ENCODE measurements around the gene SLPI.
A peak's percentile ranks its signal among the peaks of the same experiment; 100 is the strongest.

SLPI gene

GRCh38 chr20:45230631-45231030, 23.7 kb downstream of the SLPI start:
- Histone ChIP-seq H3K79me1 (ENCODE audit: low read depth, low read length) (no peaks in the 10 kb centered on the region), H3K4me2 (ENCODE audit: insufficient read depth, low read length, poor library complexity, severe bottlenecking) (no peak overlapping the region), H3K14ac (ENCODE audit: low read length) (no peak overlapping the region), H3K36me3 (replicated peaks in 1 of 2; ENCODE audit: control insufficient read depth in 2 of 2, insufficient read depth in 2 of 2, low read length in 2 of 2) (no peaks in the 10 kb centered on the region), H3K9me3 (replicated peaks in 1 of 2; ENCODE audit: control insufficient read depth in 2 of 2, insufficient read depth in 1 of 2, low read depth in 1 of 2, low read length in 2 of 2) (peaks cover 0 to 2% of the 10 kb centered on the region in 2 donors), H4K8ac (ENCODE audit: low read depth, low read length) (no peak overlapping the region), H2AK5ac (ENCODE audit: low read depth, low read length) (no peak overlapping the region), H3K27ac (replicated peaks; ENCODE audit: low read length) (no peak overlapping the region), H3K9ac (ENCODE audit: low read depth, low read length, poor library complexity) (no peak overlapping the region), H4K91ac (ENCODE audit: low read depth, low read length, poor library complexity) (no peak overlapping the region), H3K23ac (ENCODE audit: low read depth, low read length, poor library complexity) (no peak overlapping the region), H2BK120ac (ENCODE audit: low read depth, low read length) (no peak overlapping the region), H3K4ac (ENCODE audit: low read length) (no peak overlapping the region), H3K4me3 (ENCODE audit: low read length in 2 of 2) (no peak overlapping the region), H3K4me1 (ENCODE audit: control insufficient read depth in 2 of 2, insufficient read depth in 1 of 2, low read depth in 1 of 2, low read length in 2 of 2) (no peaks in the 10 kb centered on the region), H2AFZ (ENCODE audit: low read length) (peak overlapping the region; percentile 22), H2BK12ac (ENCODE audit: low read length) (no peak overlapping the region), H3K18ac (ENCODE audit: low read length) (no peak overlapping the region), H2BK5ac (ENCODE audit: low read length) (no peak overlapping the region), H2BK15ac (ENCODE audit: low read length) (no peak overlapping the region), H3K27me3 (ENCODE audit: control insufficient read depth in 3 of 3, insufficient read depth in 3 of 3, low read depth in 1 of 3, low read length in 3 of 3) (peaks cover 0 to 11% (median 0%) of the 10 kb centered on the region in 3 experiments)
- no CpG with 5 or more reads among the region's 9 CpGs for WGBS, 2 donors (ENCODE audit: extremely low coverage in 2 of 2, insufficient read length in 2 of 2, insufficient replicate concordance in 1 of 2)
- no peak for DNase-seq (ENCODE audit: low spot score)

GRCh38 chr20:45229264-45230056, 24.9 kb downstream of the SLPI start:
- Histone ChIP-seq H4K8ac (ENCODE audit: low read depth, low read length) (no peak overlapping the region), H2BK12ac (ENCODE audit: low read length) (no peak overlapping the region), H4K91ac (ENCODE audit: low read depth, low read length, poor library complexity) (no peak overlapping the region), H3K9ac (ENCODE audit: low read depth, low read length, poor library complexity) (peak overlapping the region; percentile 10), H3K9me3 (replicated peaks in 1 of 2; ENCODE audit: control insufficient read depth in 2 of 2, insufficient read depth in 1 of 2, low read depth in 1 of 2, low read length in 2 of 2) (no peaks in the 10 kb centered on the region), H3K14ac (ENCODE audit: low read length) (no peak overlapping the region), H3K36me3 (replicated peaks in 1 of 2; ENCODE audit: control insufficient read depth in 2 of 2, insufficient read depth in 2 of 2, low read length in 2 of 2) (no peaks in the 10 kb centered on the region), H3K4me2 (ENCODE audit: insufficient read depth, low read length, poor library complexity, severe bottlenecking) (no peak overlapping the region), H2BK15ac (ENCODE audit: low read length) (no peak overlapping the region), H3K27ac (replicated peaks; ENCODE audit: low read length) (no peak overlapping the region), H3K4me3 (ENCODE audit: low read length in 2 of 2) (no peak overlapping the region), H3K79me1 (ENCODE audit: low read depth, low read length) (no peaks in the 10 kb centered on the region), H3K27me3 (ENCODE audit: control insufficient read depth in 3 of 3, insufficient read depth in 3 of 3, low read depth in 1 of 3, low read length in 3 of 3) (peaks cover 0 to 11% (median 0%) of the 10 kb centered on the region in 3 experiments), H3K4me1 (ENCODE audit: control insufficient read depth in 2 of 2, insufficient read depth in 1 of 2, low read depth in 1 of 2, low read length in 2 of 2) (no peaks in the 10 kb centered on the region), H3K18ac (ENCODE audit: low read length) (peak overlapping the region; percentile 59), H2AK5ac (ENCODE audit: low read depth, low read length) (no peak overlapping the region), H2BK5ac (ENCODE audit: low read length) (no peak overlapping the region), H2AFZ (ENCODE audit: low read length) (no peak overlapping the region), H2BK120ac (ENCODE audit: low read depth, low read length) (no peak overlapping the region), H3K23ac (ENCODE audit: low read depth, low read length, poor library complexity) (no peak overlapping the region), H3K4ac (ENCODE audit: low read length) (no peak overlapping the region)
- no peak for DNase-seq (ENCODE audit: low spot score)
- WGBS, 2 donors (ENCODE audit: extremely low coverage in 2 of 2, insufficient read length in 2 of 2, insufficient replicate concordance in 1 of 2), result no CpG with 5 or more reads among the region's 18 CpGs

DNA sequence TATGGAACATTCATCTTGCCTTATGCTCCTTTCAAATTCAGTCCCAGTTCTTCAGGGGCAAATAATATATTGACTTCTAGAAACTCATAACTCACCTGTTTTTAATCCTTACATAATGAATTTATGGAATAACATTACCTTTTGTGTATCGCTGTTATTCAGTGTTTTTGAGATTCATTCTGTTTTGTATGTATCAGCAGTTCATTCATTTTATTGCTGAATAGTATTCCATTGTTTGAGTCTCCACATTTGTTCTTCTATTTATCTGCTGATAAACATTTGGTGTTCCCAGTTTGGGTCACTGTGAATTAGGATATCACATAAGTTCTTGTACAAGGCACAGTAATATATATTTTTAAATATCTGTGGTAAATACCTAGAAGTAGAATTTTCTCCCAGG, 28.1 kb downstream of the SLPI start:
- H3K4me1 ChIP-seq (ENCODE audit: control insufficient read depth in 2 of 2, insufficient read depth in 1 of 2, low read depth in 1 of 2, low read length in 2 of 2), result no peaks in the 10 kb centered on the region
- no peak overlapping the region for H2AFZ ChIP-seq (ENCODE audit: low read length)
- no CpG with 5 or more reads among the region's 1 CpG for WGBS, 2 donors (ENCODE audit: extremely low coverage in 2 of 2, insufficient read length in 2 of 2, insufficient replicate concordance in 1 of 2)
- no peak for DNase-seq (ENCODE audit: low spot score)
- no peak overlapping the region for H3K9ac ChIP-seq (ENCODE audit: low read depth, low read length, poor library complexity)
- no peaks in the 10 kb centered on the region for H3K36me3 ChIP-seq (replicated peaks in 1 of 2; ENCODE audit: control insufficient read depth in 2 of 2, insufficient read depth in 2 of 2, low read length in 2 of 2)
- no peak overlapping the region for H3K23ac ChIP-seq (ENCODE audit: low read depth, low read length, poor library complexity)
- no peak overlapping the region for H4K91ac ChIP-seq (ENCODE audit: low read depth, low read length, poor library complexity)
- H2BK12ac ChIP-seq (ENCODE audit: low read length), result no peak overlapping the region
- no peak overlapping the region for H3K18ac ChIP-seq (ENCODE audit: low read length)
- no peaks in the 10 kb centered on the region for H3K9me3 ChIP-seq (replicated peaks in 1 of 2; ENCODE audit: control insufficient read depth in 2 of 2, insufficient read depth in 1 of 2, low read depth in 1 of 2, low read length in 2 of 2)
- no peak overlapping the region for H3K4me2 ChIP-seq (ENCODE audit: insufficient read depth, low read length, poor library complexity, severe bottlenecking)
- no peak overlapping the region for H4K8ac ChIP-seq (ENCODE audit: low read depth, low read length)
- no peak overlapping the region for H3K14ac ChIP-seq (ENCODE audit: low read length)
- no peak overlapping the region for H2AK5ac ChIP-seq (ENCODE audit: low read depth, low read length)
- H3K27me3 ChIP-seq (ENCODE audit: control insufficient read depth in 3 of 3, insufficient read depth in 3 of 3, low read depth in 1 of 3, low read length in 3 of 3), result peaks cover 0 to 6% (median 0%) of the 10 kb centered on the region in 3 experiments
- no peak overlapping the region for H3K4ac ChIP-seq (ENCODE audit: low read length)
- H2BK120ac ChIP-seq (ENCODE audit: low read depth, low read length), result no peak overlapping the region
- no peak overlapping the region for H2BK5ac ChIP-seq (ENCODE audit: low read length)
- no peak overlapping the region for H3K27ac ChIP-seq (replicated peaks; ENCODE audit: low read length)
- H2BK15ac ChIP-seq (ENCODE audit: low read length), result no peak overlapping the region
- no peaks in the 10 kb centered on the region for H3K79me1 ChIP-seq (ENCODE audit: low read depth, low read length)
- H3K4me3 ChIP-seq (ENCODE audit: low read length in 2 of 2), result no peak overlapping the region

DNA sequence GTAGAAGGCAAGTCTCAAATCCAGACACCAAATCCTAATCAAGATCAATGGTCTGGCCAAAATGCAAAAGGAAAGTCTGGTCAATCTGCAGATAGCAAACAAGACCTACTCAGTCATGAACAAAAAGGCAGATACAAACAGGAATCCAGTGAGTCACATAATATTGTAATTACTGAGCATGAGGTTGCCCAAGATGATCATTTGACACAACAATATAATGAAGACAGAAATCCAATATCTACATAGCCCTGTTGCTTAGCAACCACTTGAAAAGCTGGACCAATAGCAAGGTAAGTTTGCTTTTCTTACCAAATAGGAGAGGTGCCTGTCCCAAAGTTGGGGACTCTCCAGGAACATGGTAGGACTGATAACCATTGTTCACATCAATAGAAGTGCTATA, 31.2 kb downstream of the SLPI start:
- no peak overlapping the region for H4K91ac ChIP-seq (ENCODE audit: low read depth, low read length, poor library complexity)
- no peak overlapping the region for H3K4me2 ChIP-seq (ENCODE audit: insufficient read depth, low read length, poor library complexity, severe bottlenecking)
- H2BK12ac ChIP-seq (ENCODE audit: low read length), result no peak overlapping the region
- H3K14ac ChIP-seq (ENCODE audit: low read length), result no peak overlapping the region
- H2BK120ac ChIP-seq (ENCODE audit: low read depth, low read length), result no peak overlapping the region
- no peaks in the 10 kb centered on the region for H3K36me3 ChIP-seq (replicated peaks in 1 of 2; ENCODE audit: control insufficient read depth in 2 of 2, insufficient read depth in 2 of 2, low read length in 2 of 2)
- H2BK5ac ChIP-seq (ENCODE audit: low read length), result no peak overlapping the region
- no peak overlapping the region for H3K18ac ChIP-seq (ENCODE audit: low read length)
- no peak overlapping the region for H3K27ac ChIP-seq (replicated peaks; ENCODE audit: low read length)
- H3K79me1 ChIP-seq (ENCODE audit: low read depth, low read length), result no peaks in the 10 kb centered on the region
- no peak overlapping the region for H2BK15ac ChIP-seq (ENCODE audit: low read length)
- no peak overlapping the region for H3K4ac ChIP-seq (ENCODE audit: low read length)
- no peak for DNase-seq (ENCODE audit: low spot score)
- no peak overlapping the region for H3K4me3 ChIP-seq (ENCODE audit: low read length in 2 of 2)
- no peaks in the 10 kb centered on the region for H3K9me3 ChIP-seq (replicated peaks in 1 of 2; ENCODE audit: control insufficient read depth in 2 of 2, insufficient read depth in 1 of 2, low read depth in 1 of 2, low read length in 2 of 2)
- H3K23ac ChIP-seq (ENCODE audit: low read depth, low read length, poor library complexity), result no peak overlapping the region
- H3K27me3 ChIP-seq (ENCODE audit: control insufficient read depth in 3 of 3, insufficient read depth in 3 of 3, low read depth in 1 of 3, low read length in 3 of 3), result no peaks in the 10 kb centered on the region
- H2AFZ ChIP-seq (ENCODE audit: low read length), result no peak overlapping the region
- no peak overlapping the region for H4K8ac ChIP-seq (ENCODE audit: low read depth, low read length)
- H3K4me1 ChIP-seq (ENCODE audit: control insufficient read depth in 2 of 2, insufficient read depth in 1 of 2, low read depth in 1 of 2, low read length in 2 of 2), result no peaks in the 10 kb centered on the region
- H2AK5ac ChIP-seq (ENCODE audit: low read depth, low read length), result no peak overlapping the region
- H3K9ac ChIP-seq (ENCODE audit: low read depth, low read length, poor library complexity), result no peak overlapping the region

All from neuronal stem cell (in vitro differentiated cells).